Sigmoid colon (tissue), 4 donors: ENCODE measurements around the gene DDX39B.

Experiments
- EP300 ChIP-seq, 4 donors: sonication (generic); formaldehyde crosslinking; IDR thresholded peaks; one replicate each; pipeline ENCODE4 v1.6.1; 2017; ENCODE audit warnings: antibody characterized with exemption in 4 of 4
- POLR2AphosphoS5 ChIP-seq, 4 donors: sonication (generic); formaldehyde crosslinking; IDR thresholded peaks; one replicate each; pipeline ENCODE4 v1.6.1; 2017; ENCODE audit warnings: antibody characterized with exemption in 4 of 4
- TF ChIP-seq, protein P1 (sequence below), 4 experiments: fragments of 450-650 bp in 3 of 4; fragments of 200-600 bp in 1 of 4; IDR thresholded peaks; one replicate each; pipeline ENCODE4 v1.5.1; 2016 to 2019; ENCODE audit warnings: antibody characterized with exemption in 4 of 4, mild to moderate bottlenecking in 3 of 4, moderate library complexity in 2 of 4

DNA sequence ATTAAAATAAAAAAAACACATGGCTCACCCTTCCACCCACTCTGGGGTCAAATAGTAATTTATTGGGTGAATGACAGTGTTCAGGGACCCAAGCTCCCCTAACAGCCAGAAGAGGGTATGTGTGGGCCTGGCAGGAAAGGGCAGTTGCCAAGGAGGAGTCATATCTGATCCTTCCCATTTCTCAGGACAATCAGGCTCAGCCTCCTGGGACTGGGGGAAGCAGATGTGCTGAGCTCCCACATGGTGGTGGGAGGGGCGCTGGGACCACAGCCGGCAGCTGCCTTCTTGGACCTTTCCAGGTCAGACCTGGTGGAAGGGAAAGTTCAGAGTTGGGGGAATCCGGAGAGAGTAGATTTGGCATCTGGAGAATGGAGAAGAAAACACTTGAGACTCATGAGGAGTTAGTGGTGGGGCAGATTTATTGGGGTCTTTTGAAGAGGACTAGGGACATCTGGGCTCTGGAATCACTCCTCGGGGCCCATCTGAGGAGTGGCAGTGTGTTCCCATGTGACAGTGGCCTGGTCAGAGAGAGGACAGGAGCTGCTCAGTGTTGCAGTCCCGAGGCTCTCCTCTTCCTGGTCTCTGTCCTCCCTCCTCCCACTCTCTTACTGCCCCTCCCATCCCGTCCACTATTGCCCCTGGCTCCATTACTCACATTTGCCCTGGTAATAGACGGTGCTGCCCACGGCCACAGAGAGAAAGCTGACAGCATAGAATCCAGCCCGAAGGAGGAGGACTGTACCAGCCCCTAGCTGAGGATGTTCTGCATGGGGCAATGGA, 47.3 kb upstream of the DDX39B start:
- TF ChIP-seq, protein P1, sequence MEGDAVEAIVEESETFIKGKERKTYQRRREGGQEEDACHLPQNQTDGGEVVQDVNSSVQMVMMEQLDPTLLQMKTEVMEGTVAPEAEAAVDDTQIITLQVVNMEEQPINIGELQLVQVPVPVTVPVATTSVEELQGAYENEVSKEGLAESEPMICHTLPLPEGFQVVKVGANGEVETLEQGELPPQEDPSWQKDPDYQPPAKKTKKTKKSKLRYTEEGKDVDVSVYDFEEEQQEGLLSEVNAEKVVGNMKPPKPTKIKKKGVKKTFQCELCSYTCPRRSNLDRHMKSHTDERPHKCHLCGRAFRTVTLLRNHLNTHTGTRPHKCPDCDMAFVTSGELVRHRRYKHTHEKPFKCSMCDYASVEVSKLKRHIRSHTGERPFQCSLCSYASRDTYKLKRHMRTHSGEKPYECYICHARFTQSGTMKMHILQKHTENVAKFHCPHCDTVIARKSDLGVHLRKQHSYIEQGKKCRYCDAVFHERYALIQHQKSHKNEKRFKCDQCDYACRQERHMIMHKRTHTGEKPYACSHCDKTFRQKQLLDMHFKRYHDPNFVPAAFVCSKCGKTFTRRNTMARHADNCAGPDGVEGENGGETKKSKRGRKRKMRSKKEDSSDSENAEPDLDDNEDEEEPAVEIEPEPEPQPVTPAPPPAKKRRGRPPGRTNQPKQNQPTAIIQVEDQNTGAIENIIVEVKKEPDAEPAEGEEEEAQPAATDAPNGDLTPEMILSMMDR (IDR thresholded peaks at IDR 0.05): no peak
- TF ChIP-seq POLR2AphosphoS5 (IDR thresholded peaks at IDR 0.05) (no peak), EP300 (IDR thresholded peaks at IDR 0.05) (no peak)
